Measurements from ENCODE around the gene ACSF2. TPM values are rescaled to one million over a fixed set of nuclear protein-coding genes. Genes with fewer than 3 reads are reported as not detected.

ACSF2 gene
- total RNA-seq, 1 donor from 2014 or later, result 13.6 TPM

DNA sequence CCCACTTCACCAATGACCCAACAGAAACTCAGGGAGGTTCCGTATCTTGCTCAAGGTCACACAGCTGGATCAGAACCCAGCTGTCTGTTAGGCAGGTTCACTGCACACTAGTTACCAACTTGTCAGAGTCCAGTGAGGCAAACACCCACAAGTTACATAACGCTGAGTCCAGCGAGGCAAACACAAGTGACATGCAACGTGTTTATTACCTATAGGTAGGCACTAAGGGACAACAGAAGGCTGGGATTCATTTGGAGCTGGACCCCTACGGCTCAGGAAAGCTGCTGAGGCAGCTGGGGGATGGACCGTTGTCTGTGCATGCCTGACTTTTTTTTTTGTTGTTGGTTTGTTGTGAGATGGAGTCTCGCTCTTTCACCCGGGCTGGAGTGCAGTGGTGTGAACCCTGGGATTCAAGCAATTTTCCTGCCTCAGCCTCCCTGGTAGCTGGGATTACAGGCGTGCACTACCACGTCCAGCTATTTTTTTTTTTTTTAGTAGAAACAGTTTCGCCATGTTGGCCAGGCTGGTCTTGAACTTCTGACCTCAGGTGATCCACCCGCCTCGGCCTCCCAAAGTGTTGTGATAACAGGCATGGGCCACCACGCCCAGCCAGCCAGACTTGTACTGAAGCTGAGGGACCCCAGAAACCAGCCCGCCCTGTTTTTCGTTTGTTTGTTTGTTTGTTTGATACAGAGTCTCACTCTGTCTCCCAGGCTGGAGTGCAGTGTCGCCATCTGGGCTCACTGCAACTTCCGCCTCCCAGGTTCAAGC is 50.7 kb downstream of the ACSF2 start:
- Mint-ChIP-seq H3K9me3 (no peaks in the 10 kb centered on the region), H3K36me3 (ENCODE audit: low read depth) (peaks cover 4% of the 10 kb centered on the region), H3K4me1 (peaks cover 13% of the 10 kb centered on the region), H3K27ac (no peak overlapping the region), H3K4me3 (no peak overlapping the region), H3K27me3 (peaks cover 4% of the 10 kb centered on the region)
- intact Hi-C loops (cut with micrococcal nuclease), result loop anchor here (5.0 kb wide), 1 partner anchor 231 kb away; the partner anchor contains the start of gene ANKRD40
- DNase-seq, result no peak

GRCh38 chr17:50477976-50478375 is 52.0 kb downstream of the ACSF2 start:
- H3K27me3 Mint-ChIP-seq, result peaks cover 4% of the 10 kb centered on the region
- intact Hi-C loops (cut with micrococcal nuclease), result loop anchor here (2.0 to 5.0 kb wide), 3 partner anchors 31 to 229 kb away; partner anchors contain the start of genes ANKRD40, MYCBPAP and SPATA20
- peaks cover 11% of the 10 kb centered on the region for H3K36me3 Mint-ChIP-seq (ENCODE audit: low read depth)
- peak overlapping the region; percentile 86 for H3K4me3 Mint-ChIP-seq
- peak overlapping the region; percentile 91 for H3K27ac Mint-ChIP-seq
- no peaks in the 10 kb centered on the region for H3K9me3 Mint-ChIP-seq
- peaks cover 13% of the 10 kb centered on the region for H3K4me1 Mint-ChIP-seq
- no peak for DNase-seq

- Mint-ChIP-seq H3K27ac (peak within 1 kb of the TSS; percentile 91), H3K36me3 (ENCODE audit: low read depth) (peaks cover 13% of the 10 kb centered on the region), H3K4me1 (peaks cover 13% of the 10 kb centered on the region), H3K27me3 (peaks cover 4% of the 10 kb centered on the region), H3K9me3 (no peaks in the 10 kb centered on the region), H3K4me3 (peak within 1 kb of the TSS; percentile 86)
- peak; percentile 95 for DNase-seq
- intact Hi-C loops (cut with micrococcal nuclease), result loop anchor here (1.0 to 5.0 kb wide), 4 partner anchors 30 to 229 kb away; partner anchors contain the start of genes ANKRD40, MYCBPAP and SPATA20
These were observed 52.7 kb downstream of the ACSF2 start, which contains the start of gene RSAD1 for GRCh38 chr17:50478391-50479381. TSS of gene RSAD1 (plus strand) at chr17:50478860. CDS start at chr17:50478885, 25 bp downstream.

GRCh38 chr17:50479522-50480141 is 53.6 kb downstream of the ACSF2 start:
- H3K27me3 Mint-ChIP-seq, result peaks cover 4% of the 10 kb centered on the region
- peaks cover 13% of the 10 kb centered on the region for H3K4me1 Mint-ChIP-seq
- H3K4me3 Mint-ChIP-seq, result peak overlapping the region; percentile 81
- H3K36me3 Mint-ChIP-seq (ENCODE audit: low read depth), result peaks cover 18% of the 10 kb centered on the region
- intact Hi-C loops (cut with micrococcal nuclease), result loop anchor here (1.0 to 5.0 kb wide), 5 partner anchors 29 to 228 kb away; partner anchors contain the start of genes ANKRD40, MYCBPAP and SPATA20
- DNase-seq, result peak; percentile 86
- H3K27ac Mint-ChIP-seq, result peak overlapping the region; percentile 80
- H3K9me3 Mint-ChIP-seq, result no peaks in the 10 kb centered on the region

DNA sequence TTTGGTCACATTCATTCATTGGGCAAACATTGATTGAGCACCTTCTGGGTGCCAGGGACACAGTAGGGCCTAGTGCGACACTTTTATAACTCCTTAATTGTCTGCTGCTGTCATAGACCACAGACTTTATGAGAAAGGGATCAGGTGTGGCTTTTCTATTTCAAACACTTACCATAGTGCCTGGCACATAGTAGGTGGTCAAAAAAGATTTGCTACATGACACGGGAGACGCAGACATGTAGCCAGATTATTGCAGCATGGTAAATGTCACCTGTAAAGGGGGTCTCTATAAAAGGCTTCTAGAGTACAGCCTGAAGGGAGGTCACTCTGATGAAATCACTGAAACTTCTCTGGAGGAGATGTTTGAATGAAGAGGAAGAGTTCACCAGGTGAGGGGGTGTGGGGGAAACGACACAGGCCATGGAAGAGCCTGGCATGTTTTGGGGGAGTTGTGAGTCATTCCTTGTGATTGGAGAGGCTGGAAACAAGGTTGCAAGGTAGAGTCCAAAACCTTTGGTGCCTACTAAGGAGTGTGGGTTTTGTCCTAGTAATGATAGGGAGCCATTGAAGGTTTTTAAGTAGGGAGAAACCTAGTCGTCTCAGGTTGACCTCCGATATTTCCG is 54.2 kb downstream of the ACSF2 start:
- peaks cover 13% of the 10 kb centered on the region for H3K4me1 Mint-ChIP-seq
- no peak overlapping the region for H3K27ac Mint-ChIP-seq
- intact Hi-C loops (cut with micrococcal nuclease), result loop anchor here (5.0 kb wide), 1 partner anchor 217 kb away; no protein-coding TSS in a partner anchor
- H3K27me3 Mint-ChIP-seq, result peaks cover 4% of the 10 kb centered on the region
- no peaks in the 10 kb centered on the region for H3K9me3 Mint-ChIP-seq
- H3K4me3 Mint-ChIP-seq, result peak overlapping the region; percentile 81
- H3K36me3 Mint-ChIP-seq (ENCODE audit: low read depth), result peaks cover 23% of the 10 kb centered on the region
- DNase-seq, result no peak

- Mint-ChIP-seq H3K27me3 (peaks cover 4% of the 10 kb centered on the region), H3K36me3 (ENCODE audit: low read depth) (peaks cover 27% of the 10 kb centered on the region), H3K4me1 (peaks cover 13% of the 10 kb centered on the region), H3K27ac (no peak overlapping the region), H3K9me3 (no peaks in the 10 kb centered on the region), H3K4me3 (no peak overlapping the region)
- DNase-seq, result no peak
- intact Hi-C loops (cut with micrococcal nuclease), result loop anchor here (5.0 kb wide), 1 partner anchor 216 kb away; no protein-coding TSS in a partner anchor
These were observed 55.0 kb downstream of the ACSF2 start for GRCh38 chr17:50480854-50481490.

DNA sequence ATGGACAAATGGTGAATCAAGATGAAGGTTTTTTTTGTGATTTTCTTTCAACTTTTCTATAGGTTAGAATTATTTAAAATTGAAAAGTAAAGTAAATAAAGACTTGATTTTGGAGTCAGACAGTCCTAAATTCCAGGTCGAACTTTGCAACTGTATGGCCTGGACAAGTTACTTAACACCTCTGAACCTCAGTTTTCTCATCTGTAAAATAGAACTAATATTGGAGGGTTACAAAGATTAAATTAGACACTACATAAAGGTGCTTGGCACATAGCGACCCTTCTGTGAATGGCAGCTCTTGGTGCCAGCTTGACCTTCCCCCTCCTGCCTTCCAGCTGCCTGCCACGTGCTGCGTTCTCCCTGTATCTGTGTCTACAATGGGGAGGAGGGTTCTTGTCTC is 55.6 kb downstream of the ACSF2 start:
- Mint-ChIP-seq H3K9me3 (no peaks in the 10 kb centered on the region), H3K4me1 (peaks cover 13% of the 10 kb centered on the region), H3K4me3 (no peak overlapping the region), H3K36me3 (ENCODE audit: low read depth) (peaks cover 27% of the 10 kb centered on the region), H3K27me3 (no peaks in the 10 kb centered on the region), H3K27ac (no peak overlapping the region)
- intact Hi-C loops (cut with micrococcal nuclease), result loop anchor here (2.0 to 5.0 kb wide), 2 partner anchors 149 to 216 kb away; no protein-coding TSS in a partner anchor
- DNase-seq, result no peak

DNA sequence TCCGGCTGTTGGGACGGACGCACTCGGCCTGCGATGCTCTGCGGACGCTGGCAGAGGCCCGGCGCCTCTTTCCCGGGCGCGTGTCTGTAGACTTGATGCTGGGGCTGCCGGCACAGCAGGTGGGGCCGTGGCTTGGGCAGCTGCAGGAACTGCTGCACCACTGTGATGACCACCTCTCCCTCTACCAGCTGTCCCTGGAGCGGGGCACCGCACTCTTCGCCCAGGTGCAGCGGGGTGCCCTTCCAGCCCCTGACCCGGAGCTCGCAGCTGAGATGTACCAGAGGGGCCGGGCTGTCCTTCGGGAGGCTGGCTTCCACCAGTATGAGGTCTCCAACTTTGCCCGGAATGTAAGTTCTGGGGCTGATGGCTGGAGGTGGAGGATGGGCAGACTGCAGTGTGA is 56.1 kb downstream of the ACSF2 start:
- H3K9me3 Mint-ChIP-seq, result no peaks in the 10 kb centered on the region
- H3K4me3 Mint-ChIP-seq, result no peak overlapping the region
- DNase-seq, result no peak
- no peaks in the 10 kb centered on the region for H3K27me3 Mint-ChIP-seq
- H3K36me3 Mint-ChIP-seq (ENCODE audit: low read depth), result peaks cover 27% of the 10 kb centered on the region
- intact Hi-C loops (cut with micrococcal nuclease), result loop anchor here (2.0 to 5.0 kb wide), 2 partner anchors 149 to 215 kb away; no protein-coding TSS in a partner anchor
- H3K27ac Mint-ChIP-seq, result no peak overlapping the region
- H3K4me1 Mint-ChIP-seq, result peaks cover 13% of the 10 kb centered on the region

GRCh38 chr17:50482516-50482915 is 56.5 kb downstream of the ACSF2 start:
- H3K27ac Mint-ChIP-seq, result peak overlapping the region; percentile 15
- H3K4me3 Mint-ChIP-seq, result no peak overlapping the region
- DNase-seq, result peak; percentile 93
- H3K9me3 Mint-ChIP-seq, result no peaks in the 10 kb centered on the region
- peaks cover 13% of the 10 kb centered on the region for H3K4me1 Mint-ChIP-seq
- no peaks in the 10 kb centered on the region for H3K27me3 Mint-ChIP-seq
- intact Hi-C loops (cut with micrococcal nuclease), result loop anchor here (2.0 to 5.0 kb wide), 2 partner anchors 148 to 215 kb away; no protein-coding TSS in a partner anchor
- peaks cover 27% of the 10 kb centered on the region for H3K36me3 Mint-ChIP-seq (ENCODE audit: low read depth)

DNA sequence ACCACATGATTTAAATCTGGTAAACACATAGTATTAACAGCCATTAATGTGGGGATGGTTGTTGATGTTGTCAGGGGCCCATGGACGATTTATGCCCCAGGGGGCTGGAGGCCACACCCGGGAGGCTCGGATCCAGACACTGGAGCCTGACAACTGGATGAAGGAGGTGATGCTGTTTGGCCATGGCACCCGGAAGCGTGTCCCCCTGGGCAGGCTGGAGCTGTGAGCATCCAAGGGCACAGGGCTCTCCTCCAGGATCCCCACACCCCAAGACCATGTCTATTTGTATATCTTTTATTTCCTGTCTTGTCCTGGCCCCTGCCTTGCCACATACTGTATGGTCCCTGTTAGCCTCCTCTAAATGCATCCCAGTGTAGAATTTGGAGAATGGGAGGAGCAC is 57.2 kb downstream of the ACSF2 start:
- Mint-ChIP-seq H3K4me3 (no peak overlapping the region), H3K36me3 (ENCODE audit: low read depth) (peaks cover 27% of the 10 kb centered on the region)

GRCh38 chr17:50484386-50485155 is 58.6 kb downstream of the ACSF2 start:
- Mint-ChIP-seq H3K4me3 (no peak overlapping the region), H3K36me3 (ENCODE audit: low read depth) (peaks cover 26% of the 10 kb centered on the region), H3K27ac (no peak overlapping the region), H3K9me3 (no peaks in the 10 kb centered on the region), H3K27me3 (no peaks in the 10 kb centered on the region), H3K4me1 (peaks cover 6% of the 10 kb centered on the region)
- DNase-seq, result no peak
- intact Hi-C loops (cut with micrococcal nuclease), result loop anchor here (5.0 kb wide), 1 partner anchor 213 kb away; no protein-coding TSS in a partner anchor

More for the DNA sequence above, 57.2 kb downstream of the ACSF2 start:
- H3K9me3 Mint-ChIP-seq, result no peaks in the 10 kb centered on the region
- H3K27me3 Mint-ChIP-seq, result no peaks in the 10 kb centered on the region
- no peak overlapping the region for H3K27ac Mint-ChIP-seq
- DNase-seq, result no peak
- peaks cover 9% of the 10 kb centered on the region for H3K4me1 Mint-ChIP-seq
- intact Hi-C loops (cut with micrococcal nuclease), result loop anchor here (2.0 to 5.0 kb wide), 2 partner anchors 148 to 214 kb away; no protein-coding TSS in a partner anchor

All from activated CD4-positive, alpha-beta T cell treated with anti-CD3 and anti-CD28 coated beads, Interleukin-2, amount 10 ng/mL, durations not matched to agents 24 days and 14 days (primary cell).